Prostate gland (tissue), 2 donors: ENCODE measurements around the gene NFATC1.

Experiments used
- POLR2A ChIP-seq: fragments of 450-650 bp; IDR thresholded peaks from one replicate; pipeline ENCODE4 v1.6.1; 2016; ENCODE audit warnings: antibody characterized with exemption, mild to moderate bottlenecking
- TF ChIP-seq, protein P1 (sequence below), 4 experiments: fragments of 200-600 bp in 2 of 4; fragments of 450-650 bp in 2 of 4; sonication (generic) in 2 of 4; IDR thresholded peaks; 1 replicate in 3 of 4; 2 replicates in 1 of 4; pipeline ENCODE4 v1.5.1; 2016 to 2019; ENCODE audit warnings: antibody characterized with exemption in 4 of 4, mild to moderate bottlenecking in 2 of 4, moderate library complexity in 2 of 4

DNA sequence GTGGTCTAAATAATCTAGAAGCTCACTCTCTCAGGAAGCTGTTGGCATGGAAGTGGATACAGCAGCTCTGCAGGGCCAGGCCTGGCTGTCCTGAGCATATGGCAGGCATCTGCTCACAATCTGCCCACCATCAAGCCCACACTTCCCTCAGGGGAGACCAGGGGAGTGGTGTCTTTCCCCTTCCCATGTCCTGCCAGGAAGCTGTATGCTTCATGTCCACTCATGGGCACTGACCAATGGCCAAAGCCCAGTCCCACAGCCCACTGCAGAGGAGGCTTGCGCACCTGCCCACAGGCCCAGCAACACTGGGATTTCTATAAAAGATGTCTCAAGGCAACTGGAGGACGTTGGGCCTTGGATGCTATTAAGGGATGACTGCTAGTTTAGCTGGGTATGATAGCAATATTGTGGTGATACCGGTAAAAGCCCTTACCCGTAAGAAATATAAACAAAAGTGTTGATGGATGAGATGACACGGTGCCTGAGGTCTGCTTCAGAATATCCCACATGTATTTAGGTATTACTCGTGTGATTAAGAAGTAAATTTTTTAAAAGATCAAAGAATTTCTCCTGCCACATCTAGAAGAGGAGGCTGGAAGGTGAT is 177.2 kb downstream of the NFATC1 start:
- TF ChIP-seq, protein P1, sequence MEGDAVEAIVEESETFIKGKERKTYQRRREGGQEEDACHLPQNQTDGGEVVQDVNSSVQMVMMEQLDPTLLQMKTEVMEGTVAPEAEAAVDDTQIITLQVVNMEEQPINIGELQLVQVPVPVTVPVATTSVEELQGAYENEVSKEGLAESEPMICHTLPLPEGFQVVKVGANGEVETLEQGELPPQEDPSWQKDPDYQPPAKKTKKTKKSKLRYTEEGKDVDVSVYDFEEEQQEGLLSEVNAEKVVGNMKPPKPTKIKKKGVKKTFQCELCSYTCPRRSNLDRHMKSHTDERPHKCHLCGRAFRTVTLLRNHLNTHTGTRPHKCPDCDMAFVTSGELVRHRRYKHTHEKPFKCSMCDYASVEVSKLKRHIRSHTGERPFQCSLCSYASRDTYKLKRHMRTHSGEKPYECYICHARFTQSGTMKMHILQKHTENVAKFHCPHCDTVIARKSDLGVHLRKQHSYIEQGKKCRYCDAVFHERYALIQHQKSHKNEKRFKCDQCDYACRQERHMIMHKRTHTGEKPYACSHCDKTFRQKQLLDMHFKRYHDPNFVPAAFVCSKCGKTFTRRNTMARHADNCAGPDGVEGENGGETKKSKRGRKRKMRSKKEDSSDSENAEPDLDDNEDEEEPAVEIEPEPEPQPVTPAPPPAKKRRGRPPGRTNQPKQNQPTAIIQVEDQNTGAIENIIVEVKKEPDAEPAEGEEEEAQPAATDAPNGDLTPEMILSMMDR (IDR thresholded peaks at IDR 0.05): no peak
- no peak for TF ChIP-seq POLR2A
